ENCODE measurements around the gene COX11. TPM values are rescaled to one million over a fixed set of nuclear protein-coding genes. Genes with fewer than 3 reads are reported as not detected.

COX11 gene
- total RNA-seq, 2 experiments from 2014 or later = 44.2 to 49.9 TPM

DNA sequence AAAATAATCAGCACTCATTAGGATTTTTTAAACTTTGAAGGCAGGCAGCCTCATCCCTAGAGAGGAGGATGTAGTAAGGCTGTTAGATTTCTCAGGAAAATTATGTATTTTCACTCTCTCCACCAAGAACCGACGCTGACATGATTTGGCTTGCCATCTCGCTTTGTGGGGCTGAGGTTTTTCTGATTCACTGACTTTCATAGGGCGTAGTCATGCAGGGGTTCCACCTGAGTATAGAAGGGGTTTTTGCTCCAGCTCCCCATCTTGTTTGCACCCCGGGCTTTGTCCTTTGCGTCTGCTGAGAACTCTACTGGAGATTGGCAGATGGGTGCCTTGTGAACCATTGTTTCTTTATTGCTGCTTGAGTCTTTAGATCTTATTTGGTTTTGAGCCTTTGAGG is 47.6 kb downstream of the COX11 start:
- no peak for DNase-seq
- ChIA-PET POLR2A (no interaction called here), CTCF (no interaction called here)
- Mint-ChIP-seq H3K27me3 (peaks cover 1% of the 10 kb centered on the region), H3K27ac (no peak overlapping the region), H3K4me1 (ENCODE audit: low read depth) (no peaks in the 10 kb centered on the region), H3K4me3 (no peak overlapping the region), H3K9me3 (peaks cover 20% of the 10 kb centered on the region), H3K36me3 (peaks cover 7% of the 10 kb centered on the region)
- intact Hi-C loops (cut with micrococcal nuclease) = no loop called here

DNA sequence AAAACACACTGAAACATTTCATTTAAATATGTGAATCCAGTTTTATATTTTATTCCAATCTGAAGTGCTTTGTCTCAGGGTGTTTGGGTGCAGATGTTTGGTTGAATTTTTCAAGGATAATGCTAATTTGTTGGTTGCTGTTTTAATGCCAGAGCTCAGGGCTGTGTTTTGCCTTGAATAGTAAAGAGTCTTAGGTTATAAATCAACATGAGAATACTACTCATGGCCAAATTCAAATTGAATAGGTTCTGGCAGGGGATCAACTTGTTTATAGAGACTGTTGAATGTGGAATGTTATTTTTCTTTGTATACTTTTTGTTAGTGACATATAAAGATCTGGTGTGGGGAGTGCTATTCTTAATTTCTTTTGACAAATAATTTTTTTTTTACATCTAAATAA is 49.0 kb downstream of the COX11 start:
- Mint-ChIP-seq H3K36me3 (peaks cover 7% of the 10 kb centered on the region), H3K27ac (no peak overlapping the region), H3K4me1 (ENCODE audit: low read depth) (no peaks in the 10 kb centered on the region), H3K27me3 (peaks cover 1% of the 10 kb centered on the region), H3K9me3 (peaks cover 20% of the 10 kb centered on the region), H3K4me3 (no peak overlapping the region)
- ChIA-PET CTCF (no interaction called here), POLR2A (no interaction called here)
- DNase-seq = no peak
- intact Hi-C loops (cut with micrococcal nuclease) = no loop called here

GRCh38 chr17:54916721-54917120 is 51.7 kb downstream of the COX11 start:
- H3K27me3 Mint-ChIP-seq = no peaks in the 10 kb centered on the region

More at GRCh38 chr17:54916721-54917120, 51.7 kb downstream of the COX11 start:
- Mint-ChIP-seq H3K4me1 (ENCODE audit: low read depth) (no peaks in the 10 kb centered on the region), H3K36me3 (peaks cover 7% of the 10 kb centered on the region), H3K4me3 (no peak overlapping the region), H3K27ac (no peak overlapping the region), H3K9me3 (peaks cover 20% of the 10 kb centered on the region)
- intact Hi-C loops (cut with micrococcal nuclease) = no loop called here
- DNase-seq = no peak
- ChIA-PET CTCF (no interaction called here), POLR2A (no interaction called here)

Other genes starting within 250 kb of the COX11 start
- 1 to 10 TPM; 2.0 to 2.6 TPM for gene TOM1L1, start 67.8 kb downstream of the COX11 start, total RNA-seq
- gene STXBP4, start 111 bp upstream of the COX11 start, total RNA-seq = 1 to 10 TPM; 3.2 to 4.3 TPM